Upper lobe of left lung (tissue), 4 donors: ENCODE data around the gene GPR108.

ENCODE experiments used
- EP300 ChIP-seq, 4 donors: sonication (generic); formaldehyde crosslinking; IDR thresholded peaks; one replicate each; pipeline ENCODE4 v1.5.1; 2017; ENCODE audit warnings: antibody characterized with exemption in 4 of 4, control low read depth in 2 of 4
- POLR2A ChIP-seq, 4 donors: fragments of 450-650 bp; IDR thresholded peaks; one replicate each; pipeline ENCODE4 v1.5.1; 2016 to 2017; ENCODE audit warnings: antibody characterized with exemption in 4 of 4, mild to moderate bottlenecking in 2 of 4
- POLR2AphosphoS5 ChIP-seq, 2 donors: sonication (generic); formaldehyde crosslinking; IDR thresholded peaks; one replicate each; pipeline ENCODE4 v1.5.1; 2017; ENCODE audit warnings: antibody characterized with exemption in 2 of 2
- TF ChIP-seq, protein P1 (sequence below), 6 experiments: fragments of 450-650 bp in 4 of 6; fragments of 200-600 bp in 2 of 6; sonication (generic) in 2 of 6; IDR thresholded peaks; one replicate each; pipeline ENCODE4 v1.5.1; 2016 to 2019; ENCODE audit warnings: antibody characterized with exemption in 6 of 6

- TF ChIP-seq, protein P1, sequence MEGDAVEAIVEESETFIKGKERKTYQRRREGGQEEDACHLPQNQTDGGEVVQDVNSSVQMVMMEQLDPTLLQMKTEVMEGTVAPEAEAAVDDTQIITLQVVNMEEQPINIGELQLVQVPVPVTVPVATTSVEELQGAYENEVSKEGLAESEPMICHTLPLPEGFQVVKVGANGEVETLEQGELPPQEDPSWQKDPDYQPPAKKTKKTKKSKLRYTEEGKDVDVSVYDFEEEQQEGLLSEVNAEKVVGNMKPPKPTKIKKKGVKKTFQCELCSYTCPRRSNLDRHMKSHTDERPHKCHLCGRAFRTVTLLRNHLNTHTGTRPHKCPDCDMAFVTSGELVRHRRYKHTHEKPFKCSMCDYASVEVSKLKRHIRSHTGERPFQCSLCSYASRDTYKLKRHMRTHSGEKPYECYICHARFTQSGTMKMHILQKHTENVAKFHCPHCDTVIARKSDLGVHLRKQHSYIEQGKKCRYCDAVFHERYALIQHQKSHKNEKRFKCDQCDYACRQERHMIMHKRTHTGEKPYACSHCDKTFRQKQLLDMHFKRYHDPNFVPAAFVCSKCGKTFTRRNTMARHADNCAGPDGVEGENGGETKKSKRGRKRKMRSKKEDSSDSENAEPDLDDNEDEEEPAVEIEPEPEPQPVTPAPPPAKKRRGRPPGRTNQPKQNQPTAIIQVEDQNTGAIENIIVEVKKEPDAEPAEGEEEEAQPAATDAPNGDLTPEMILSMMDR (IDR thresholded peaks at IDR 0.05), result peak; percentile 48 to 82 (median 76)
- peak; percentile 21 to 38 for TF ChIP-seq POLR2AphosphoS5 (IDR thresholded peaks at IDR 0.05)
- no peak for TF ChIP-seq EP300 (IDR thresholded peaks at IDR 0.05)
- TF ChIP-seq POLR2A (IDR thresholded peaks at IDR 0.05), result peak in 2 of 4 donors; percentile 25 to 45
Measured at GRCh38 chr19:6736169-6736916, 1.0 kb downstream of the GPR108 start.
